K562 (cell line): ENCODE data around the gene FAM217B.

Source experiments
- ADNP ChIP-seq: fragments of 200-800 bp; sonication (Bioruptor generic); IDR thresholded peaks from 2 replicates; pipeline ENCODE4 v1.6.1; 2016; ENCODE audit warnings: missing genetic modification characterization, missing compliant biosample characterization
- EHMT2 ChIP-seq: fragments of 450-650 bp; IDR thresholded peaks from 2 replicates; pipeline ENCODE4 v1.6.1; 2018; ENCODE audit warnings: antibody characterized with exemption
- EP300 ChIP-seq: IDR thresholded peaks from 2 replicates; pipeline ENCODE4 v1.6.1; 2012; ENCODE audit warnings: low read length, improper control_type of control experiment
- HNRNPK ChIP-seq: fragments of 200-400 bp; formaldehyde crosslinking; IDR thresholded peaks from one replicate; pipeline ENCODE4 v1.6.1; 2018; ENCODE audit warnings: mild to moderate bottlenecking, low read depth, low read length; ENCODE audit not compliant: poor library complexity, severe bottlenecking
- RFX5 ChIP-seq: IDR thresholded peaks from 2 replicates; pipeline ENCODE4 v1.6.1; 2011; ENCODE audit warnings: low read depth, mild to moderate bottlenecking, improper control_type of control experiment, low read length
- ZFX ChIP-seq: sonication (generic); formaldehyde crosslinking; IDR thresholded peaks from 2 replicates; pipeline ENCODE4 v1.8.0; 2022; ENCODE audit warnings: mild to moderate bottlenecking, missing genetic modification reagents, moderate library complexity
- ZKSCAN1 ChIP-seq: fragments of 150-350 bp; IDR thresholded peaks from 2 replicates; pipeline ENCODE4 v1.6.1; 2016; ENCODE audit warnings: low read depth, low read length
- ZNF584 ChIP-seq: fragments of 200-800 bp; sonication (Bioruptor generic); IDR thresholded peaks from 2 replicates; pipeline ENCODE4 v1.6.1; 2016; ENCODE audit warnings: low read depth, mild to moderate bottlenecking, missing genetic modification characterization, missing compliant biosample characterization
- TF ChIP-seq, protein P1 (sequence below): sonication (generic); formaldehyde crosslinking; IDR thresholded peaks from 2 replicates; pipeline ENCODE4 v1.8.0; 2022; ENCODE audit warnings: mild to moderate bottlenecking, missing genetic modification reagents
- TF ChIP-seq, protein P2 (sequence below), 3 experiments: IDR thresholded peaks in 2 of 3; conservative IDR thresholded peaks in 1 of 3; 2 replicates each; pipeline ENCODE4 v1.5.1; 2011 to 2012; ENCODE audit warnings: low read length in 3 of 3, mild to moderate bottlenecking in 3 of 3, control low read depth in 2 of 3, improper control_type of control experiment in 1 of 3, inconsistent platforms in 1 of 3, low read depth in 1 of 3, mixed read lengths in 1 of 3, moderate library complexity in 1 of 3; ENCODE audit not compliant: insufficient read depth in 2 of 3

DNA sequence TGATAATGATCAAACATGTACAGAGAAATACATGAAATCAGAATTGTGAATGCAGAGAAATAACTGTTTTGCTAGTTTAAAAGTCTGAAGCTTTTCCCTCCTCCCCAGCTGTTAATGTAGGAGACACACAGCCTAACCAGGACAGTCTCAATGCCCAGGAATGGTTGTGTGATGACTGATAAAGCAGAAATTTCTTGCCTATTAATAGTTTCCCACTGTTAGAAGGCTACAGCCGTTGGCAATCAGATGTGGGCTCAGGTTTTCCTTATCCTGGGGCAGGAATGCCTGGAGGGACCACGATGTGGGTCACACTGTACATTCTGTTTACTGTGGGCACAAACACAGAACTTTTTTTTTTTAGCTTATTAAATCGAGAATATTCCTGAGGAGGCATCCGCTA, 2.0 kb upstream of the FAM217B start:
- TF ChIP-seq ZKSCAN1: no peak
- no peak for TF ChIP-seq RFX5
- TF ChIP-seq EHMT2: no peak
- TF ChIP-seq ZFX (CRISPR knock-in tag): no peak
- TF ChIP-seq HNRNPK: no peak
- TF ChIP-seq, protein P1, sequence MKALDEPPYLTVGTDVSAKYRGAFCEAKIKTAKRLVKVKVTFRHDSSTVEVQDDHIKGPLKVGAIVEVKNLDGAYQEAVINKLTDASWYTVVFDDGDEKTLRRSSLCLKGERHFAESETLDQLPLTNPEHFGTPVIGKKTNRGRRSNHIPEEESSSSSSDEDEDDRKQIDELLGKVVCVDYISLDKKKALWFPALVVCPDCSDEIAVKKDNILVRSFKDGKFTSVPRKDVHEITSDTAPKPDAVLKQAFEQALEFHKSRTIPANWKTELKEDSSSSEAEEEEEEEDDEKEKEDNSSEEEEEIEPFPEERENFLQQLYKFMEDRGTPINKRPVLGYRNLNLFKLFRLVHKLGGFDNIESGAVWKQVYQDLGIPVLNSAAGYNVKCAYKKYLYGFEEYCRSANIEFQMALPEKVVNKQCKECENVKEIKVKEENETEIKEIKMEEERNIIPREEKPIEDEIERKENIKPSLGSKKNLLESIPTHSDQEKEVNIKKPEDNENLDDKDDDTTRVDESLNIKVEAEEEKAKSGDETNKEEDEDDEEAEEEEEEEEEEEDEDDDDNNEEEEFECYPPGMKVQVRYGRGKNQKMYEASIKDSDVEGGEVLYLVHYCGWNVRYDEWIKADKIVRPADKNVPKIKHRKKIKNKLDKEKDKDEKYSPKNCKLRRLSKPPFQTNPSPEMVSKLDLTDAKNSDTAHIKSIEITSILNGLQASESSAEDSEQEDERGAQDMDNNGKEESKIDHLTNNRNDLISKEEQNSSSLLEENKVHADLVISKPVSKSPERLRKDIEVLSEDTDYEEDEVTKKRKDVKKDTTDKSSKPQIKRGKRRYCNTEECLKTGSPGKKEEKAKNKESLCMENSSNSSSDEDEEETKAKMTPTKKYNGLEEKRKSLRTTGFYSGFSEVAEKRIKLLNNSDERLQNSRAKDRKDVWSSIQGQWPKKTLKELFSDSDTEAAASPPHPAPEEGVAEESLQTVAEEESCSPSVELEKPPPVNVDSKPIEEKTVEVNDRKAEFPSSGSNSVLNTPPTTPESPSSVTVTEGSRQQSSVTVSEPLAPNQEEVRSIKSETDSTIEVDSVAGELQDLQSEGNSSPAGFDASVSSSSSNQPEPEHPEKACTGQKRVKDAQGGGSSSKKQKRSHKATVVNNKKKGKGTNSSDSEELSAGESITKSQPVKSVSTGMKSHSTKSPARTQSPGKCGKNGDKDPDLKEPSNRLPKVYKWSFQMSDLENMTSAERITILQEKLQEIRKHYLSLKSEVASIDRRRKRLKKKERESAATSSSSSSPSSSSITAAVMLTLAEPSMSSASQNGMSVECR (CRISPR knock-in tag): no peak
- TF ChIP-seq EP300: no peak
- TF ChIP-seq, protein P2, sequence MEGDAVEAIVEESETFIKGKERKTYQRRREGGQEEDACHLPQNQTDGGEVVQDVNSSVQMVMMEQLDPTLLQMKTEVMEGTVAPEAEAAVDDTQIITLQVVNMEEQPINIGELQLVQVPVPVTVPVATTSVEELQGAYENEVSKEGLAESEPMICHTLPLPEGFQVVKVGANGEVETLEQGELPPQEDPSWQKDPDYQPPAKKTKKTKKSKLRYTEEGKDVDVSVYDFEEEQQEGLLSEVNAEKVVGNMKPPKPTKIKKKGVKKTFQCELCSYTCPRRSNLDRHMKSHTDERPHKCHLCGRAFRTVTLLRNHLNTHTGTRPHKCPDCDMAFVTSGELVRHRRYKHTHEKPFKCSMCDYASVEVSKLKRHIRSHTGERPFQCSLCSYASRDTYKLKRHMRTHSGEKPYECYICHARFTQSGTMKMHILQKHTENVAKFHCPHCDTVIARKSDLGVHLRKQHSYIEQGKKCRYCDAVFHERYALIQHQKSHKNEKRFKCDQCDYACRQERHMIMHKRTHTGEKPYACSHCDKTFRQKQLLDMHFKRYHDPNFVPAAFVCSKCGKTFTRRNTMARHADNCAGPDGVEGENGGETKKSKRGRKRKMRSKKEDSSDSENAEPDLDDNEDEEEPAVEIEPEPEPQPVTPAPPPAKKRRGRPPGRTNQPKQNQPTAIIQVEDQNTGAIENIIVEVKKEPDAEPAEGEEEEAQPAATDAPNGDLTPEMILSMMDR (IDR thresholded peaks at IDR 0.05 in 2 of 3, conservative IDR thresholded peaks at IDR 0.05 in 1 of 3; ENCODE audit: insufficient read depth in 2 of 3, low read depth in 1 of 3, low read length in 3 of 3): no peak
- TF ChIP-seq ZNF584 (CRISPR knock-in tag): no peak
- no peak for TF ChIP-seq ADNP (tag)
